ENCODE measurements around the gene CCDC68. TPM values are rescaled to one million over a fixed set of nuclear protein-coding genes. Genes with fewer than 3 reads are reported as not detected.
"Not testable (repeated sequence)": the region's sequence is repeated elsewhere in the genome, so short reads cannot be mapped to it uniquely, and the experiment has no call there.

The CCDC68 gene
- total RNA-seq, 2 experiments from 2014 or later: not detected

DNA sequence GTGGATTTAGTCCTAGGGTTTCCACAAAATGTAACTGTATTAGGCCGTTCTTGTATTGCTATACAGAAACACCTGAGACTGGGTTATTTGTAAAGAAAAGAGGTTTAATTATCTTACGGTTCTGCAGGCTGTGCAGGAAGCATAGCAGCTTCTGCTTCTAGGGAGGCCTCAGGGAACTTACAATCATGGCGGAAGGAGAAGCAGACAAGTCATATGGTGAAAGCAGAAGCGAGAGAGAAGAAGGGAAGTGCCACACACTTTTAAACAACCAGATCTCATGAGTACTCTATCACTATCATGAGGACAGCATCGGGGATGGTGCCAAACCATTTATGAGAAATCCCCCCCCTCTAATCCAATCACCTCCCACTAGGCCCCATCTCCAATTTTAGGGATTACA is 9.5 kb upstream of the CCDC68 start:
- Histone ChIP-seq H3K9me3 (ENCODE audit: control insufficient read depth in 1 of 2, insufficient read depth in 1 of 2, low read length in 2 of 2) (no peaks in the 10 kb centered on the region), H3K4me1 (ENCODE audit: insufficient read depth, low read length) (no peaks in the 10 kb centered on the region), H3K27ac (ENCODE audit: low read depth in 1 of 2, low read length in 2 of 2) (no peak overlapping the region), H3K36me3 (ENCODE audit: insufficient read depth, low read length) (no peaks in the 10 kb centered on the region), H3K4me3 (ENCODE audit: low read length) (no peak overlapping the region), H3K27me3 (ENCODE audit: control insufficient read depth in 1 of 2, insufficient read depth in 2 of 2, low read length in 2 of 2) (no peaks in the 10 kb centered on the region)
- ChIA-PET CTCF (no interaction called here), POLR2A (no interaction called here)
- Mint-ChIP-seq H3K27ac (no peak overlapping the region), H3K27me3 (peaks cover 15% of the 10 kb centered on the region), H3K4me1 (ENCODE audit: low read depth) (no peaks in the 10 kb centered on the region), H3K9me3 (no peaks in the 10 kb centered on the region), H3K4me3 (no peak overlapping the region), H3K36me3 (ENCODE audit: low read depth) (no peaks in the 10 kb centered on the region)
- no peak for DNase-seq
- TF ChIP-seq, protein P1, sequence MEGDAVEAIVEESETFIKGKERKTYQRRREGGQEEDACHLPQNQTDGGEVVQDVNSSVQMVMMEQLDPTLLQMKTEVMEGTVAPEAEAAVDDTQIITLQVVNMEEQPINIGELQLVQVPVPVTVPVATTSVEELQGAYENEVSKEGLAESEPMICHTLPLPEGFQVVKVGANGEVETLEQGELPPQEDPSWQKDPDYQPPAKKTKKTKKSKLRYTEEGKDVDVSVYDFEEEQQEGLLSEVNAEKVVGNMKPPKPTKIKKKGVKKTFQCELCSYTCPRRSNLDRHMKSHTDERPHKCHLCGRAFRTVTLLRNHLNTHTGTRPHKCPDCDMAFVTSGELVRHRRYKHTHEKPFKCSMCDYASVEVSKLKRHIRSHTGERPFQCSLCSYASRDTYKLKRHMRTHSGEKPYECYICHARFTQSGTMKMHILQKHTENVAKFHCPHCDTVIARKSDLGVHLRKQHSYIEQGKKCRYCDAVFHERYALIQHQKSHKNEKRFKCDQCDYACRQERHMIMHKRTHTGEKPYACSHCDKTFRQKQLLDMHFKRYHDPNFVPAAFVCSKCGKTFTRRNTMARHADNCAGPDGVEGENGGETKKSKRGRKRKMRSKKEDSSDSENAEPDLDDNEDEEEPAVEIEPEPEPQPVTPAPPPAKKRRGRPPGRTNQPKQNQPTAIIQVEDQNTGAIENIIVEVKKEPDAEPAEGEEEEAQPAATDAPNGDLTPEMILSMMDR (IDR thresholded peaks at IDR 0.05): no peak
- intact Hi-C loops (cut with DNase I, micrococcal nuclease): no loop called here
- ATAC-seq (ENCODE audit: poor library complexity): no peak

DNA sequence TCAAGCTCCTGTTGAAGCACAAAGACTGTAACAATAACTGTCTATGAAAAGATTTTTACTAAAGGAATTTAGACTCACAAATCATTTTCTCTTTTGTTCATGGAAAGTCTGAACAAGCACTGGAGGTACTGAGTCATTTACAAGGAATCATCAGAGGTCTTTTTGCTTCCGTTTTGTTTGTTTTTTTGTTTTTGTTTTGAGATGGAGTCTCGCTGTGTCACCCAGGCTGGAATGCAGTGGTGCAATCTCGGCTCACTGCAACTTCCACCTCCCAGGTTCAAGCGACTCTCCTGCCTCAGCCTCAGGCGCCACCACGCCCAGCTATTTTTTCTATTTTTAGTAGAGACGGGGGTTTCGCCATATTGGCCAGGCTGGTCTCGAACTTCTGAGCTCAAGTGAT is 9.0 kb upstream of the CCDC68 start:
- POLR2A ChIA-PET; H3K4me3 Mint-ChIP-seq; H3K27ac ChIP-seq (ENCODE audit: low read depth in 1 of 2, low read length in 2 of 2); H3K36me3 ChIP-seq (ENCODE audit: insufficient read depth, low read length); H3K36me3 Mint-ChIP-seq (ENCODE audit: low read depth); H3K27me3 ChIP-seq (ENCODE audit: control insufficient read depth in 1 of 2, insufficient read depth in 2 of 2, low read length in 2 of 2); H3K9me3 ChIP-seq (ENCODE audit: control insufficient read depth in 1 of 2, insufficient read depth in 1 of 2, low read length in 2 of 2); H3K4me3 ChIP-seq (ENCODE audit: low read length); H3K4me1 ChIP-seq (ENCODE audit: insufficient read depth, low read length); ATAC-seq (ENCODE audit: poor library complexity); H3K27ac Mint-ChIP-seq; CTCF ChIA-PET; DNase-seq; intact Hi-C loops (cut with DNase I, micrococcal nuclease); H3K9me3 Mint-ChIP-seq; H3K4me1 Mint-ChIP-seq (ENCODE audit: low read depth): not testable (repeated sequence)
- peaks cover 20% of the 10 kb centered on the region for H3K27me3 Mint-ChIP-seq

DNA sequence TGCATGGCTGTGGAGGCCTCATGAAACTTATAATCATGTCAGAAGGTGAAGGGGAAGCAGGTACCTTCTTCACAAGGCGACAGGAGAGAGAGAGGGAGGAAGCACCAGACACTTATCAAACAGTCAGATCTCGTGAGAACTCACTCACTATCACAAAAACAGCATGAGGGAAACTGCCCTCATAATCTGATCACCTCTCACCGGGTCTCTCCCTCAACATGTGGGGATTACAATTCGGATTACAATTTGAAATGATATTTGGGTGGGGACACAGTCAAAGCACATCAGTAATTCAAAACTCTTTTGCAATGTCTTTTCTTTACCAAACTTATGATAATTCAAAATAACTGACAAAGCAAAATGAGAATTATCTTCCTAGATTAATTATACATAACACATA is 8.5 kb upstream of the CCDC68 start:
- Histone ChIP-seq H3K27me3 (ENCODE audit: control insufficient read depth in 1 of 2, insufficient read depth in 2 of 2, low read length in 2 of 2) (peaks cover 0 to 4% of the 10 kb centered on the region in 2 experiments), H3K4me1 (ENCODE audit: insufficient read depth, low read length) (no peaks in the 10 kb centered on the region), H3K4me3 (ENCODE audit: low read length) (no peak overlapping the region), H3K9me3 (ENCODE audit: control insufficient read depth in 1 of 2, insufficient read depth in 1 of 2, low read length in 2 of 2) (no peaks in the 10 kb centered on the region), H3K36me3 (ENCODE audit: insufficient read depth, low read length) (no peaks in the 10 kb centered on the region), H3K27ac (ENCODE audit: low read depth in 1 of 2, low read length in 2 of 2) (no peak overlapping the region)
- intact Hi-C loops (cut with DNase I, micrococcal nuclease): no loop called here
- ChIA-PET CTCF (no interaction called here), POLR2A (no interaction called here)
- no peaks in the 10 kb centered on the region for H3K9me3 Mint-ChIP-seq
- H3K36me3 Mint-ChIP-seq (ENCODE audit: low read depth): no peaks in the 10 kb centered on the region
- TF ChIP-seq, protein P1 (IDR thresholded peaks at IDR 0.05): no peak
- H3K4me3 Mint-ChIP-seq: no peak overlapping the region
- ATAC-seq (ENCODE audit: poor library complexity): no peak
- DNase-seq: no peak
- H3K4me1 Mint-ChIP-seq (ENCODE audit: low read depth): no peaks in the 10 kb centered on the region
- peaks cover 25% of the 10 kb centered on the region for H3K27me3 Mint-ChIP-seq
- H3K27ac Mint-ChIP-seq: no peak overlapping the region

DNA sequence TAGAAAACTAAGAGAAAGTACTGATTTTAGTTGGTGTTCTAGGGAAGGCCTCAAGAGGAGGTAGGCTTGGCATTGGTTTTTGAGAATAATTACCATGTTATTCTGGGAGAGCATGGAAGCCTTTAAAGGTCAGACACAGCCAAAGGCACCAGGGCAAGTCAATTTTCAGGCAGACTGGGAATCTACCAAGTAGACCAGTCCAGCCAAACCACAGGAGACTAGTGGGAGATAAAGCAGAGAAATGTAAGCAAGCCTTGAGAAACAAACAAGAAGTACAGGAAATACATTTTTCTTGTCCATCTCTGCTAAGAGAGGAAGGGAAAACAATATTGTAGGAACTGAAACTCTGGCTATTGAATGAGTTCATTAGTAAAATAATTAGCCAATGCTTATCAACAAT is 5.5 kb upstream of the CCDC68 start:
- H3K36me3 ChIP-seq (ENCODE audit: insufficient read depth, low read length): no peaks in the 10 kb centered on the region
- CTCF ChIA-PET: no interaction called here
- POLR2A ChIA-PET: no interaction called here
- intact Hi-C loops (cut with DNase I, micrococcal nuclease): no loop called here
- Mint-ChIP-seq H3K36me3 (ENCODE audit: low read depth) (no peaks in the 10 kb centered on the region), H3K27me3 (peaks cover 53% of the 10 kb centered on the region), H3K4me1 (ENCODE audit: low read depth) (peaks cover 5% of the 10 kb centered on the region), H3K4me3 (no peak overlapping the region), H3K9me3 (no peaks in the 10 kb centered on the region), H3K27ac (no peak overlapping the region)
- DNase-seq (no peak), ATAC-seq (ENCODE audit: poor library complexity) (no peak)
- no peak overlapping the region for H3K4me3 ChIP-seq (ENCODE audit: low read length)
- H3K4me1 ChIP-seq (ENCODE audit: insufficient read depth, low read length): no peaks in the 10 kb centered on the region
- H3K27ac ChIP-seq (ENCODE audit: low read depth in 1 of 2, low read length in 2 of 2): no peak overlapping the region
- H3K9me3 ChIP-seq (ENCODE audit: control insufficient read depth in 1 of 2, insufficient read depth in 1 of 2, low read length in 2 of 2): no peaks in the 10 kb centered on the region
- peaks cover 0 to 26% of the 10 kb centered on the region in 2 experiments for H3K27me3 ChIP-seq (ENCODE audit: control insufficient read depth in 1 of 2, insufficient read depth in 2 of 2, low read length in 2 of 2)
- TF ChIP-seq, protein P1 (IDR thresholded peaks at IDR 0.05): no peak
